Daoy (cell line): ENCODE results near the gene HDDC3. TPM values are rescaled to one million over a fixed set of nuclear protein-coding genes. Genes with fewer than 3 reads are reported as not detected.
"Not testable (repeated sequence)": the region's sequence is repeated elsewhere in the genome, so short reads cannot be mapped to it uniquely, and the experiment has no call there.

Experiments
- DNase-seq: peaks from one replicate; pipeline ENCODE4 v3.0.0-alpha.2; 2015; ENCODE audit warnings: low read depth
- total RNA-seq: library from RNA; depleted of rRNA; stranded (reverse); fragments of >200 nt; shearing (Covaris generic); gene quantifications from 2 replicates; pipeline ENCODE4 v1.2.3, GENCODE V29; 2014

The HDDC3 gene
- total RNA-seq, 1 experiment from 2014 or later = 17.6 TPM

GRCh38 chr15:90910441-90911301 is 21.7 kb downstream of the HDDC3 start:
- no peak for DNase-seq

DNA sequence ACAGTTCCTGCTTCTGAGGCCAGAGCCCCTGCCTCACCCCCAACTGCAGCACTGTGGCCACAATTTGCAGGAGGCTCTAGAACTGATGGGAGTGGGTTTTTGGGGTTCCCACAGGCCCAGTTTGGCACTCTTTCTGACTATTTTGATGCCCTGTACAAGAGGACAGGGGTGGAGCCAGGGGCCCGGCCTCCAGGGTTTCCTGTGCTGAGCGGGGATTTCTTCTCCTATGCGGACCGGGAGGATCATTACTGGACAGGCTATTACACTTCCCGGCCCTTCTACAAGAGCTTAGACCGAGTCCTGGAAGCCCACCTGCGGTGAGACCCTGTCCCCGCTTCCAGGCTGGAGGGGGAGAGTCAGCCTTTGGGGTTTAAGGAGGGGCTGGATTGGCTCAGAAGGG is 22.4 kb downstream of the HDDC3 start:
- no peak for DNase-seq

DNA sequence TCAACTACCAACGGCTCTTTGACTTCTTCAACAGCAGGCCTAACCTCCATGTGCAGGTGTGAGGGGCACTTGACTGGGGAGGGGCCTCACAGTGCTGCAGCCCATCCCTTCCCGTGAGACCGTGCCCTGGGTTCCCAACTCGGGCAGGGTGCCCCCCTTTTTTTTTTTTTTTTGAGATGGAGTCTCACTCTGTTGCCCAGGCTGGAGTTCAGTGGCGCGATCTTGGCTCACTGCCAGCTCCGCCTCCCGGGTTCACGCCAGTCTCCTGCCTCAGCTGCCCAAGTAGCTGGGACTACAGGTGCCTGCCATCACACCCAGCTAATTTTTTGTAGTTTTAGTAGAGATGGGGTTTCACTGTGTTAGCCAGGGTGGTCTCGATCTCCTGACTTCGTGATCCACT is 22.9 kb downstream of the HDDC3 start:
- not testable (repeated sequence) for DNase-seq

- DNase-seq = no peak
These were observed 24.4 kb downstream of the HDDC3 start for GRCh38 chr15:90907838-90908507.

DNA sequence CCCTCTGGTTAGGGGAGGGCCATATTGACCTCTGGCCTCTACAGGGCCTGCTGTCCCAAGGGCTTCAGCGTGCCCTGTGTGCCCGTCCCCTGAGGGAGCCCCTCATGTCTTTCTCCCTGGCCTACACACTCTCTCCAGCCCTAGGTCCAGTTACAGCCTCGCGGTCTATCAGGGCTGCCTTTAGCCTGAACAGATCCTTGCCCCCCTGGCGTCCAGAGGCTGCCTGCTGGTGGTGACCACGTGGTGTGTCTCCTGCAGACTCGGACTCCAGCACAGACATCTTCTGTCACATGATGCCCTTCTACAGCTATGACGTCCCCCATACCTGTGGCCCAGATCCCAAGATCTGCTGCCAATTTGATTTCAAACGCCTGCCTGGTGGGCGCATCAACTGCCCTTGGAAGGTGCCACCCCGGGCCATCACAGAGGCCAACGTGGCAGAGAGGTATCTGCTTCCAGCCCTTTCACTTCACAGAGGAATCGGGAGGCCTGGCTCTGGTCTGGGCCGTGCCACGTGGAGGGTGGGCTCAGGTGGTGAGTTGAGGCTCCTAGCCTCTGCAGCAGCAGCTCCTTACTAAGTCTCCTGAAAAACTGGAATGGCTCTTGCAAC is 25.2 kb downstream of the HDDC3 start:
- no peak for DNase-seq

DNA sequence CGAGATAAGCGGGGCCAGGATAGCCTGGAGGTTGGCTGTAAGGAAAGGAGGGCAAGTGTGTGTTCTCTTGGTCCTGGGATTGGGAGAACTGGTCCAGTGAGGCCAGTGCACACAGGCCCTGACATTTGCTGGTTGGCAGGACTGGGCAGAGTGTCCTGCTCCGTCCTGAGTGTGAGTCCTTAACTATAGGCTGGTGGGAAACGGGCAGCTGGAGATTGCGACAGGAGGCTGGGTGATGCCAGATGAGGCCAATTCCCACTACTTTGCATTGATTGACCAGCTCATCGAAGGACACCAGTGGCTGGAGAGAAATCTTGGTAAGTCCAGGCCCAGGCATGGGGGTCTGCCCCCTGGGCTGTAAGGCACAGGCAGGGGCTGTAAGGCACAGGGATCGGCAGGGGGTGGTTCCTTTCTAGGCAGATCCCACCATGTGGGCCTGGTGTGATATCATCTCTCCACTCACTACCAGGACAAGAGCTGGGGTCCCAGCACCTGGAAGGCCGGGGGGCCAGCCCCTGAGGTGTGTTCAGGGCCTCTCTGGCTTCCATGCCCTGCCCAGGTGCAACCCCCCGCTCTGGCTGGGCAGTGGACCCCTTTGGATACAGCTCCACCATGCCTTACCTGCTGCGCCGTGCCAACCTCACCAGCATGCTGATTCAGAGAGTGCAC is 26.0 kb downstream of the HDDC3 start:
- DNase-seq = no peak

DNA sequence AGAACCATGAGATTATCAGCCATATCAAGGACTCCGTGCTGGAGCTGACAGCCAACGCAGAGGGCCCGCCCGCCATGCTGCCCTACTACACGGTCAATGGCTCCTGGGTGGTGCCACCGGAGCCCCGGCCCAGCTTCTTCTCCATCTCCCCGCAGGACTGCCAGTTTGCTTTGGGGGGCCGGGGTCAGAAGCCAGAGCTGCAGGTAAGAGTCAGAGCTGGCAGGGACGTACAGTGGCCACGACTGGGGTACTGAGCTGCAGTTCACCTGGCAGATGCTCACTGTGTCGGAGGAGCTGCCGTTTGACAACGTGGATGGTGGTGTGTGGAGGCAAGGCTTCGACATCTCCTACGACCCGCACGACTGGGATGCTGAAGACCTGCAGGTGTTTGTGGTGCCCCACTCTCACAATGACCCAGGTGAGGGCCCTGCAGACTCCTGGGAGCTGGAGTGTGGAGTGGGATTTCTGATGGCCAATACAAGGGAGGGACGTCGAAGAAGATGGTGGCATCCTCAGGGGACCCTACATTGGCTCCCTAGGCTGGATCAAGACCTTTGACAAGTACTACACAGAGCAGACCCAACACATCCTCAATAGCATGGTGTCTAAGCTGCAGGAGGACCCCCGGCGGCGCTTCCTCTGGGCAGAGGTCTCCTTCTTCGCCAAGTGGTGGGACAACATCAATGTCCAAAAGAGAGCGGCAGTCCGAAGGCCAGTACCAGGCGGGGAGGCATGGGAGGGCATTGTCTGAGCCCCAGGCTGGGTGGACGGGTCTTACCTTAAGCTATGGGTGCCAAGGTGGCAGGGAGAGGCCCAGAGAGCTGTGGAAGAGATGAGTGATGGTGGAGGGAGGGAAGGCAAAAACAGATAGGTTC is 26.8 kb downstream of the HDDC3 start:
- no peak for DNase-seq

DNA sequence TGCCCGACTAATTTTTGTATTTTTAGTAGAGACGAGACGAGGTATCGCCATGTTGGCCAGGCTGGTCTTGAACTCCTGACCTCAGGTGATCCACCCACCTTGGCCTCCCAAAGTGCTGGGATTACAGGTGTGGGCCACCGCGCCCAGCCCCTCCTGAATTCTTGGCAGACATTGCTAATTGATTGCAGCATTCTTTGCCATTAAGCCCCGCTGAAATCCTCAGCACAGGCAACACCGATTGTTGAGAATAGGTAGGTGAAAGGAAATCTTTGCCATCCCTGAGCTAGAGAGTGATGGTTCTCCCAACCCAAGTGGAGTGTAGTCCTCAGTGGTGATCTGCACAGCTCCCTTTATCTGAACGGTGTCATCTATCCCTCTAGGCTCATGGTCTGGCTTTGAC is 27.6 kb downstream of the HDDC3 start:
- no peak for DNase-seq

GRCh38 chr15:90903733-90904536 is 28.4 kb downstream of the HDDC3 start:
- no peak for DNase-seq

GRCh38 chr15:90902840-90903732 is 29.3 kb downstream of the HDDC3 start, which contains the start of gene MAN2A2:
TSS of gene MAN2A2 (plus strand) at chr15:90903302. CDS start at chr15:90904208, 906 bp downstream.
- peak; percentile 63 for DNase-seq

- DNase-seq = peak; percentile 85
These were observed 30.1 kb downstream of the HDDC3 start for GRCh38 chr15:90902040-90902839.

GRCh38 chr15:90901175-90902039 is 30.9 kb downstream of the HDDC3 start:
- no peak for DNase-seq

- DNase-seq = not testable (repeated sequence)
These were observed 35.2 kb downstream of the HDDC3 start for GRCh38 chr15:90897131-90897655.

DNA sequence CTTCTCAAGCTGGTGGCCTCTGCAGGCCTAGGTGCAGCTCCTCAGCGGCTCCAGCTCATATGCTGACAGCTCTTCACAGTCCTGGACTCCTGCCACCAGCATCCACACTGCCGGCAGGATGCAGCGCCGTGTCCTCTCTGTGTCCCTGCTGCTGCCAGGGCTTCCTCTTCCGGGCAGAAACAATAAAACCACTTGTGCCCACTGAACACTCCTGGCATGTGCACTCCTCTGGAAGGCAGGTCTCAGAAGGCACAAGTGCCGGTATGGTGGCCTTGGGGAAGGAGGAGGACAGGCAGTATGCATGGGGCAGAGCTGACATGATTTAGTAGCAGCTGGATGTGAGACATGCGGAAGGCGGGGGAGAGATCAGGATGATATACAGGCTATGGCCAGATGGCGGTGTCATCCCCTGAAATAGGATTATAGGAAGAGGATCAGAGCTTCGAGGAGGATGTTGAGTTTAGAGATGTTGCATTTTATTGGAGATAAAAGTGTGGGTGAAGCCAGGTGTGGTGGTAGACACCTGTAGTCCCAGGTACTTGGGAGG is 36.7 kb downstream of the HDDC3 start:
- no peak for DNase-seq

DNA sequence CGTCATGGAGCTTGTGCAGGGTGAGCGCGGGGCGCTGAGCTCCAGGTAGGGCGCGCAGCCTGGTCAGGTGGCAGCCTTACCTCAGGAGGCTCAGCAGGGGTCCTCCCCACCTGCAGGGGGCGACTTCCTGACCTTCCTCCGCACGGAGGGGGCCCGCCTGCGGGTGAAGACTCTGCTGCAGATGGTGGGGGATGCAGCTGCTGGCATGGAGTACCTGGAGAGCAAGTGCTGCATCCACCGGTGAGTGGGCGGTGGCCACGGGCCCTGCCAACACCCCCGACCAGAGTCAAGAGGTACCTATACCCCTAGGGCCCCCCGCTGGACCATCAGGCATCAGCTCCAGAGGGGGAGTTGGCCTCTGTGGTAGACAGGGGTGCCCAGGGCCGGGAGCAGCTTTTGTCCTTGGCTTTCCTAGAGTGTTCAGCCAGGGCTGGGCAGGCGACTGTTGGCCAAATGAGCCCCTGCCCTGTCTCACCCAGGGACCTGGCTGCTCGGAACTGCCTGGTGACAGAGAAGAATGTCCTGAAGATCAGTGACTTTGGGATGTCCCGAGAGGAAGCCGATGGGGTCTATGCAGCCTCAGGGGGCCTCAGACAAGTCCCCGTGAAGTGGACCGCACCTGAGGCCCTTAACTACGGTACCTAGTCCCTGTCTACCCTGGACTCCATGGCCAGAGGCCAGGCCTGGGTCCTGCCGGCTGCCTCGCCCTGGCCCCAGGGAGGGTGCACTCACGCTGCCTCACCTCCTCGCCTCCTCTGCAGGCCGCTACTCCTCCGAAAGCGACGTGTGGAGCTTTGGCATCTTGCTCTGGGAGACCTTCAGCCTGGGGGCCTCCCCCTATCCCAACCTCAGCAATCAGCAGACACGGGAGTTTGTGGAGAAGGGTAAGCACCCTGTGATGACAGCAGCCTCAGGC is 38.9 kb downstream of the HDDC3 start:
- no peak for DNase-seq
